Lower lobe of right lung (tissue), 2 donors: ENCODE results near the gene CDK19. TPM values are rescaled to one million over a fixed set of nuclear protein-coding genes. Genes with fewer than 3 reads are reported as not detected.

Experiments
- ATAC-seq, 2 donors: fragments of 200-7000 bp; cut with Tn5 transposase; one replicate each; pipeline ENCODE4 v1.9.1; 2020 to 2022; ENCODE audit warnings: mild to moderate bottlenecking in 2 of 2, moderate library complexity in 2 of 2
- DNase-seq: peaks from one replicate; pipeline ENCODE4 v3.0.0-alpha.2; 2020
- H3K27ac ChIP-seq: fragments of 200-600 bp; one replicate; pipeline ENCODE4 v1.8.0; 2022
- H3K27me3 ChIP-seq: fragments of 200-600 bp; one replicate; pipeline ENCODE4 v1.8.0; 2022; ENCODE audit warnings: low read depth
- H3K36me3 ChIP-seq: fragments of 200-600 bp; one replicate; pipeline ENCODE4 v1.8.0; 2022; ENCODE audit warnings: mild to moderate bottlenecking
- H3K4me1 ChIP-seq: fragments of 200-600 bp; one replicate; pipeline ENCODE4 v1.8.0; 2022
- H3K4me3 ChIP-seq: fragments of 200-600 bp; one replicate; pipeline ENCODE4 v1.8.0; 2022; ENCODE audit warnings: mild to moderate bottlenecking
- H3K9me3 ChIP-seq: fragments of 200-600 bp; one replicate; pipeline ENCODE4 v1.8.0; 2022
- intact Hi-C: fragments of 100-400 bp; cut with DNase I; formaldehyde crosslinking; loops from one replicate; pipeline ENCODE4 v1.11.0; 2022
- total RNA-seq: library from RNA; stranded (reverse); fragmentation: NEBNext Ultra II Directional; extraction: Animal tissue kit (Norgen Biotek cat#: 25700); gene quantifications from one replicate; pipeline ENCODE4 v1.2.1, GENCODE V29; 2021
- TF ChIP-seq, protein P1 (sequence below): fragments of 200-600 bp; IDR thresholded peaks from one replicate; pipeline ENCODE4 v1.8.0; 2022; ENCODE audit warnings: antibody characterized with exemption, mild to moderate bottlenecking
- donor health status: DM: no; HTN: yes; CAD: no; lungs with severe emphysema.

The CDK19 gene
- total RNA-seq, 1 donor from 2014 or later: 26.0 TPM

GRCh38 chr6:110822249-110822648, 7.0 kb upstream of the CDK19 start:
- ATAC-seq (no peak), DNase-seq (no peak)
- Histone ChIP-seq H3K27ac (no peak overlapping the region), H3K4me3 (no peak overlapping the region), H3K27me3 (no peaks in the 10 kb centered on the region), H3K36me3 (no peaks in the 10 kb centered on the region), H3K4me1 (peaks cover 24% of the 10 kb centered on the region), H3K9me3 (no peaks in the 10 kb centered on the region)
- intact Hi-C loops: loop anchor here (10.0 kb wide), 1 partner anchor 53 kb away; the partner anchor contains the start of gene AMD1
- TF ChIP-seq, protein P1, sequence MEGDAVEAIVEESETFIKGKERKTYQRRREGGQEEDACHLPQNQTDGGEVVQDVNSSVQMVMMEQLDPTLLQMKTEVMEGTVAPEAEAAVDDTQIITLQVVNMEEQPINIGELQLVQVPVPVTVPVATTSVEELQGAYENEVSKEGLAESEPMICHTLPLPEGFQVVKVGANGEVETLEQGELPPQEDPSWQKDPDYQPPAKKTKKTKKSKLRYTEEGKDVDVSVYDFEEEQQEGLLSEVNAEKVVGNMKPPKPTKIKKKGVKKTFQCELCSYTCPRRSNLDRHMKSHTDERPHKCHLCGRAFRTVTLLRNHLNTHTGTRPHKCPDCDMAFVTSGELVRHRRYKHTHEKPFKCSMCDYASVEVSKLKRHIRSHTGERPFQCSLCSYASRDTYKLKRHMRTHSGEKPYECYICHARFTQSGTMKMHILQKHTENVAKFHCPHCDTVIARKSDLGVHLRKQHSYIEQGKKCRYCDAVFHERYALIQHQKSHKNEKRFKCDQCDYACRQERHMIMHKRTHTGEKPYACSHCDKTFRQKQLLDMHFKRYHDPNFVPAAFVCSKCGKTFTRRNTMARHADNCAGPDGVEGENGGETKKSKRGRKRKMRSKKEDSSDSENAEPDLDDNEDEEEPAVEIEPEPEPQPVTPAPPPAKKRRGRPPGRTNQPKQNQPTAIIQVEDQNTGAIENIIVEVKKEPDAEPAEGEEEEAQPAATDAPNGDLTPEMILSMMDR: no peak

DNA sequence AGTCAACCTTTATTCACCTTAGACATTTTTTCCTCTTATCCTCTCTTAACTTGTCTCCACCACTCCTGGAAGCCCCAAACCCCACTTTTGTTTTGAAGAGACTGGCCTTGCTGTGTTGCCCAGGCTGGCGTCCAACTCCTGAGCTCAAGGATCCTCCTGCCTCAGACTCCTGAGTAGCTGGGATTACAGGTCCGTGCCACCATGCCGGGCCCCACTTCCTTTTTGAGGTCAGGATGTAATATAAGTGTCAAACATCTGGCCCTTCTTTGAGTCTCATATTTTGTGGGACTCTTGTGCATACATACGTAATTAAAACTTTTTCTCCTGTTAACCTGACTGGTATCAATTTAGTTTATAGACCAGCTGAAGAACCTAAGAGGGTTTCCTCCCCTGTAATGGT, 1.4 kb upstream of the CDK19 start:
- Histone ChIP-seq H3K9me3 (no peaks in the 10 kb centered on the region), H3K4me3 (no peak overlapping the region), H3K36me3 (no peaks in the 10 kb centered on the region), H3K4me1 (peaks cover 16% of the 10 kb centered on the region), H3K27ac (peak overlapping the region; percentile 96), H3K27me3 (no peaks in the 10 kb centered on the region)
- TF ChIP-seq, protein P1: no peak
- DNase-seq: no peak
- ATAC-seq: no peak
- intact Hi-C loops: no loop called here

DNA sequence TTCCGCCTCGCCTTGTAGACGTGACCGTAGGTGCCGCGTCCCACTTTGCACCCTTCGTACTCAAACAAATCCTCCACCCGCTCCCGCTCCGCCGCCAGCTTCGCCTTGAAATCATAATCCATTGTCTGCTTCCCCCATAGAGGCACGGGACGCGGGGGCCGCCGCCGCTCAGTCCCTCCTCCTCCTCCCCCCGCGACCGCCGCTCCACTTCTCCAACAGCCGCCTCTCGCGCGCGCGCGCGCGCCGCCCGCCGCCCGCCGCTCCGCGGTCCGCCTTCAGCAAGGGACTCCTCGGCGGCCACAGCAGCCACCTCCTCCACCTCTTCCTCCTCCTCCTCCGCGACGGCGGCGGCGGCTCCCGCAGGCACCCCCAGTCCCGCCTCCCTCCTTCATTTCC, 256 bp downstream of the CDK19 start:
- Histone ChIP-seq H3K27ac (peak overlapping the region; percentile 96), H3K4me1 (peaks cover 13% of the 10 kb centered on the region), H3K36me3 (no peaks in the 10 kb centered on the region), H3K27me3 (no peaks in the 10 kb centered on the region), H3K9me3 (no peaks in the 10 kb centered on the region), H3K4me3 (peak overlapping the region; percentile 96)
- DNase-seq (no peak), ATAC-seq (no peak)
- intact Hi-C loops: no loop called here
- TF ChIP-seq, protein P1: no peak

DNA sequence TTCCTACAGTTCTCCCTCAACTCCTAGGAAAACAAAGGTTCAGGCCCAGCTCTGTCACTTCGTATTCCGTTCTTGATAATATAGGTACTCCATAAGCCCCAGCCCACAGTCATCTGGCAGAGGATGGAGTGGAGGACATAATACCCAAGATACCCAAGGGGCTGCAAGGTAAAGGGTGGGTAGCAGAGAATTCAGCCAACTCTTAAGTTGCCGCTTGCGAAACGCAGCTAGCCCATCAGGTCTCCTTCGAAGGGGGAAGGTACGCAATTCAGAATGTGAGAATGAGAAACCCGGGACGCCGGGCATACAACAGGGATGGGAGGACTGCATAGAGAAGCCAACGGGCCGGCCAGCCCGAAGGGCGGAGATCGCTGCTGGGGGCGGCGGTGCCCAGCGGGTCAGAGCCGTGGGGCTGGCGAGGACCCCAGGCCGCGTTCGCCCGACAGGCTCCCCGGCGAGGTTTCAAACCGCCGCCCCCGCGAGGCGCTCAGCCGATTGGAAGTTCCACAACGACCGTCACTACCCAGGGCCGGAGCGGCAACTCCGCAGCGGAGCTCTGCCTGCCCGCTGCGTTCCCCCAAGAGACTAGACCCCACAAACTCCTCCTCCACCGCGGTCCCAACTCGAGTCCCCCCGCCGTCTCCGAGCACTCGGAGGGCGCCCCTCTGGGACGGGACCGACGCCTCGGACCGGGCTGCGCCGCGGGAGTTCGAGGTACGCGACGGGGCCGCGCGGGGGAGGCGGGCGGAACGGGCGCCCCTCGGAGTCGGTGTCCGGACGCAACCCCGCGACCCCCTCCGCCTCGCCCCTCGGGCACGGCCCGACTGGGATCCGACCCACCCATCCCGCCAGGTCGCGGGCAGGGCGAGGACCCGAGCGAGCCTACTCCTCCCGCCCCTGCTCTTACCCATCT, 911 bp downstream of the CDK19 start:
- ATAC-seq: peak; percentile 26 to 46
- intact Hi-C loops: no loop called here
- H3K4me3 ChIP-seq: peak overlapping the region; percentile 96
- H3K36me3 ChIP-seq: no peaks in the 10 kb centered on the region
- peak overlapping the region; percentile 96 for H3K27ac ChIP-seq
- H3K27me3 ChIP-seq: no peaks in the 10 kb centered on the region
- peaks cover 13% of the 10 kb centered on the region for H3K4me1 ChIP-seq
- H3K9me3 ChIP-seq: no peaks in the 10 kb centered on the region
- TF ChIP-seq, protein P1: no peak
- peak; percentile 80 for DNase-seq

DNA sequence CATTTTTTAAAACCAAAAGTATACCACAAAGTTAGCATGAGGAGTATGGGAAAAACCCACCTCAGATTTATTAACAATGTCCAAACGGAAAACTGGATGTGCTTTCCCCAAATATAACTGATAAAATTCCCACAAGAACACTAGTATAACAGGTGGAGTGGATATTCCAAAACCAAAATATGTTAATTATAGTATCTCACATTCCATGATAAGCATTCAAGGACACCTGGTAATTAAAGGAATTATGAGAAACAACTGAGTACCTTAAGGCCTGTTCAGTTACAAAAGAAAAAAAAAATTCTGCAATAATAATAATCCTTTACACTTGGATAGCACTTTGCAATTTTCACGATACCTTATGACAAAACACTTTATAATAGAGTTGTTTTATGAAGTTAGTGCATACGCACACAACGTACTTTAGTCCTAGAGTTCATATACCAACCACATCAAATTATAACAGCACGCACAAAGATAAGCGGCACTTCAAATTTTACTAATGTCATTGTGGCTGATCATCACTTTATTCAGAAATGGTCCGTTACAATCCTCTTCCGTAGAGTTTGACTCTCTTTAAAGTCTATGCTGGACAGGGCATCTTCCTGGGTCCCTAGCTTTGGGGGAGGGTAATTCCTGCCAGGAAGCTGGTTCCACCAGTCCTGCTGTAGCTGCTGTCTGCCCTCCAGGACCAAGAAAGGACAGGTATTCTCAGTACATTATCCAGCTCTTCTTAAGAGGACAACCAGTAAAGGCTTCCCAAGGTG, 1.7 kb downstream of the CDK19 start:
- TF ChIP-seq, protein P1: no peak
- intact Hi-C loops: no loop called here
- H3K4me1 ChIP-seq: peaks cover 13% of the 10 kb centered on the region
- ATAC-seq (no peak), DNase-seq (no peak)
- no peaks in the 10 kb centered on the region for H3K27me3 ChIP-seq
- H3K9me3 ChIP-seq: no peaks in the 10 kb centered on the region
- H3K4me3 ChIP-seq: peak overlapping the region; percentile 96
- peak overlapping the region; percentile 96 for H3K27ac ChIP-seq
- H3K36me3 ChIP-seq: no peaks in the 10 kb centered on the region
